Osteoblast (primary cell): Measurements from ENCODE around the gene NOD1. TPM values are rescaled to one million over a fixed set of nuclear protein-coding genes. Genes with fewer than 3 reads are reported as not detected.
A peak's percentile ranks its signal among the peaks of the same experiment; 100 is the strongest.

Source experiments
- DNase-seq: peaks from one replicate; pipeline ENCODE4 v3.0.0; 2011; ENCODE audit warnings: low spot score, mixed read lengths; ENCODE audit not compliant: insufficient read length; ENCODE audit errors: missing footprints
- H2AFZ ChIP-seq: 2 replicates; pipeline ENCODE4 v1.6.0; 2011; ENCODE audit warnings: mild to moderate bottlenecking, low read length
- H3K27ac ChIP-seq: 2 replicates; pipeline ENCODE4 v1.5.1; 2011; ENCODE audit warnings: mild to moderate bottlenecking, low read depth, low read length, moderate library complexity
- H3K27me3 ChIP-seq: 2 replicates; pipeline ENCODE4 v1.6.0; 2012; ENCODE audit warnings: mild to moderate bottlenecking, control low read depth, inconsistent platforms, low read length, moderate library complexity; ENCODE audit not compliant: insufficient read depth
- H3K36me3 ChIP-seq: 2 replicates; pipeline ENCODE4 v1.5.1; 2011; ENCODE audit warnings: mild to moderate bottlenecking, low read length, control low read depth, moderate library complexity; ENCODE audit not compliant: insufficient read depth
- H3K4me1 ChIP-seq: 2 replicates; pipeline ENCODE4 v1.5.1; 2011; ENCODE audit warnings: mild to moderate bottlenecking, low read length, control low read depth, moderate library complexity; ENCODE audit not compliant: insufficient read depth
- H3K4me2 ChIP-seq: 2 replicates; pipeline ENCODE4 v1.6.0; 2011; ENCODE audit warnings: mild to moderate bottlenecking, low read length; ENCODE audit not compliant: insufficient read depth
- H3K4me3 ChIP-seq: fragments of 200-600 bp; sonication (generic); 3 replicates; pipeline ENCODE4 v1.5.1; 2012; ENCODE audit warnings: mild to moderate bottlenecking, low read length, inconsistent platforms; ENCODE audit not compliant: insufficient read depth
- H3K79me2 ChIP-seq: 2 replicates; pipeline ENCODE4 v1.6.0; 2012; ENCODE audit warnings: mild to moderate bottlenecking, low read length, control low read depth, inconsistent platforms; ENCODE audit not compliant: insufficient read depth
- H3K9me3 ChIP-seq: 2 replicates; pipeline ENCODE4 v1.5.1; 2011; ENCODE audit warnings: low read depth, low read length, control low read depth
- H4K20me1 ChIP-seq: 2 replicates; pipeline ENCODE4 v1.6.0; 2012; ENCODE audit warnings: mild to moderate bottlenecking, low read length, control low read depth; ENCODE audit not compliant: insufficient read depth
- total RNA-seq: library from RNA; depleted of rRNA; stranded (reverse); fragments of >200 nt; gene quantifications from 2 replicates; pipeline ENCODE4 v1.2.3, GENCODE V29; 2012
- TF ChIP-seq, protein P1 (sequence below): IDR thresholded peaks from 2 replicates; pipeline ENCODE4 v1.5.1; 2011; ENCODE audit warnings: mild to moderate bottlenecking, low read depth, low read length, moderate library complexity; ENCODE audit errors: extremely low read depth

Gene NOD1
- total RNA-seq, 1 donor, result 7.6 TPM

GRCh38 chr7:30380294-30380693 lies 98.3 kb downstream of the NOD1 start:
- peaks cover 3% of the 10 kb centered on the region for H3K4me1 ChIP-seq
- no peaks in the 10 kb centered on the region for H3K36me3 ChIP-seq
- no peak overlapping the region for H3K27ac ChIP-seq
- peak; percentile 32 for DNase-seq
- no peaks in the 10 kb centered on the region for H3K79me2 ChIP-seq
- H3K9me3 ChIP-seq, result no peaks in the 10 kb centered on the region
- H2AFZ ChIP-seq, result no peak overlapping the region
- no peak overlapping the region for H3K4me3 ChIP-seq
- H3K27me3 ChIP-seq, result no peaks in the 10 kb centered on the region
- no peak overlapping the region for H3K4me2 ChIP-seq
- H4K20me1 ChIP-seq, result no peaks in the 10 kb centered on the region
- TF ChIP-seq, protein P1, sequence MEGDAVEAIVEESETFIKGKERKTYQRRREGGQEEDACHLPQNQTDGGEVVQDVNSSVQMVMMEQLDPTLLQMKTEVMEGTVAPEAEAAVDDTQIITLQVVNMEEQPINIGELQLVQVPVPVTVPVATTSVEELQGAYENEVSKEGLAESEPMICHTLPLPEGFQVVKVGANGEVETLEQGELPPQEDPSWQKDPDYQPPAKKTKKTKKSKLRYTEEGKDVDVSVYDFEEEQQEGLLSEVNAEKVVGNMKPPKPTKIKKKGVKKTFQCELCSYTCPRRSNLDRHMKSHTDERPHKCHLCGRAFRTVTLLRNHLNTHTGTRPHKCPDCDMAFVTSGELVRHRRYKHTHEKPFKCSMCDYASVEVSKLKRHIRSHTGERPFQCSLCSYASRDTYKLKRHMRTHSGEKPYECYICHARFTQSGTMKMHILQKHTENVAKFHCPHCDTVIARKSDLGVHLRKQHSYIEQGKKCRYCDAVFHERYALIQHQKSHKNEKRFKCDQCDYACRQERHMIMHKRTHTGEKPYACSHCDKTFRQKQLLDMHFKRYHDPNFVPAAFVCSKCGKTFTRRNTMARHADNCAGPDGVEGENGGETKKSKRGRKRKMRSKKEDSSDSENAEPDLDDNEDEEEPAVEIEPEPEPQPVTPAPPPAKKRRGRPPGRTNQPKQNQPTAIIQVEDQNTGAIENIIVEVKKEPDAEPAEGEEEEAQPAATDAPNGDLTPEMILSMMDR, result no peak

DNA sequence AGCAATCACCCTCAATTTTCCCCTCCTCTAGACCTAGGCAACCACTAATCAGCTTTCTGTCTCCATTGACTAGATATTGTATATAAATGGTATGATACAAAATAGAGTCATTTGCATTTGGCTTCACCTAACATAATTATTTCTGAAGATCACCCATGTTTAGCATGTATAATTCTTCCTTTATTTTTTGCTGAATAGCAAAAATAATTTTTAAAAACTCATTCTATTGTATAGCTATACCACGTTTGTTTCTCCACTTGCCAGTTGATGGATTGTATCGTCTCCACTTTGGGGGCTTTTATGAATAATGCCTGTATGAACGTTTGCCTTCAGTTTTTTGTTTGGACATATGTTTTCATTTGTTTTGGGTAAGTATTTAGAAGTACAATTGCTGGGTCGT lies 98.8 kb downstream of the NOD1 start:
- TF ChIP-seq, protein P1, result no peak
- H3K4me3 ChIP-seq, result no peak overlapping the region
- no peak for DNase-seq

GRCh38 chr7:30379131-30379530 lies 99.5 kb downstream of the NOD1 start:
- TF ChIP-seq, protein P1, result no peak
- H4K20me1 ChIP-seq, result no peaks in the 10 kb centered on the region
- no peak overlapping the region for H2AFZ ChIP-seq
- H3K4me2 ChIP-seq, result no peak overlapping the region
- no peaks in the 10 kb centered on the region for H3K79me2 ChIP-seq
- H3K36me3 ChIP-seq, result no peaks in the 10 kb centered on the region
- H3K27me3 ChIP-seq, result no peaks in the 10 kb centered on the region
- H3K4me1 ChIP-seq, result peaks cover 3% of the 10 kb centered on the region
- no peak overlapping the region for H3K27ac ChIP-seq
- H3K9me3 ChIP-seq, result no peaks in the 10 kb centered on the region
- DNase-seq, result no peak
- H3K4me3 ChIP-seq, result no peak overlapping the region

More for the DNA sequence above, 98.8 kb downstream of the NOD1 start:
- H3K79me2 ChIP-seq, result no peaks in the 10 kb centered on the region
- H3K27ac ChIP-seq, result no peak overlapping the region
- no peaks in the 10 kb centered on the region for H3K9me3 ChIP-seq
- no peak overlapping the region for H3K4me2 ChIP-seq
- H2AFZ ChIP-seq, result no peak overlapping the region
- H3K36me3 ChIP-seq, result no peaks in the 10 kb centered on the region
- H3K4me1 ChIP-seq, result peaks cover 3% of the 10 kb centered on the region
- no peaks in the 10 kb centered on the region for H3K27me3 ChIP-seq
- H4K20me1 ChIP-seq, result no peaks in the 10 kb centered on the region

GRCh38 chr7:30378275-30378674 lies 100.3 kb downstream of the NOD1 start:
- H3K36me3 ChIP-seq, result no peaks in the 10 kb centered on the region

More at GRCh38 chr7:30378275-30378674, 100.3 kb downstream of the NOD1 start:
- Histone ChIP-seq H3K4me2 (no peak overlapping the region), H2AFZ (no peak overlapping the region), H3K4me3 (no peak overlapping the region), H3K27me3 (no peaks in the 10 kb centered on the region), H4K20me1 (no peaks in the 10 kb centered on the region), H3K4me1 (peaks cover 3% of the 10 kb centered on the region), H3K27ac (no peak overlapping the region), H3K9me3 (no peaks in the 10 kb centered on the region), H3K79me2 (no peaks in the 10 kb centered on the region)
- TF ChIP-seq, protein P1, result no peak
- no peak for DNase-seq

Other genes with a start within 250 kb of the NOD1 start
- 12.1 and 12.7 TPM in 2 replicates for gene ZNRF2, start 194.2 kb downstream of the NOD1 start, total RNA-seq
- 24.2 and 26.8 TPM in 2 replicates for gene GGCT, start 26.0 kb upstream of the NOD1 start, total RNA-seq
- 417 and 526 TPM in 2 replicates for gene GARS1, start 116.1 kb upstream of the NOD1 start, total RNA-seq
- not detected in 2 replicates for gene CRHR2, start 203.7 kb upstream of the NOD1 start, total RNA-seq